GM18508 (cell line): ENCODE measurements around the gene RBM19.
"Not testable (repeated sequence)": the region's sequence is repeated elsewhere in the genome, so short reads cannot be mapped to it uniquely, and the experiment has no call there.

Experiments used
- ATAC-seq: cut with Tn5 transposase; IDR thresholded peaks from one replicate; pipeline ENCODE4 v1.9.1; 2021; ENCODE audit warnings: moderate number of reproducible peaks; ENCODE audit not compliant: insufficient read depth, unreplicated experiment

The RBM19 gene

GRCh38 chr12:113908584-113909100, 57.5 kb downstream of the RBM19 start:
- ATAC-seq: no peak

GRCh38 chr12:113907446-113908180, 58.5 kb downstream of the RBM19 start:
- no peak for ATAC-seq

GRCh38 chr12:113906411-113907200, 59.5 kb downstream of the RBM19 start:
- ATAC-seq: no peak

GRCh38 chr12:113905829-113906228, 60.3 kb downstream of the RBM19 start:
- ATAC-seq: no peak

- ATAC-seq: no peak
These were observed 62.7 kb downstream of the RBM19 start for GRCh38 chr12:113903381-113903863.

- ATAC-seq: not testable (repeated sequence)
These were observed 64.8 kb downstream of the RBM19 start for GRCh38 chr12:113901319-113901718.

GRCh38 chr12:113900716-113901115, 65.4 kb downstream of the RBM19 start:
- ATAC-seq: no peak

- ATAC-seq: no peak
These were observed 66.3 kb downstream of the RBM19 start for GRCh38 chr12:113899561-113900471.

- no peak for ATAC-seq
These were observed 67.0 kb downstream of the RBM19 start for GRCh38 chr12:113899042-113899560.

GRCh38 chr12:113898466-113898865, 67.7 kb downstream of the RBM19 start:
- no peak for ATAC-seq

- ATAC-seq: no peak
These were observed 68.7 kb downstream of the RBM19 start for GRCh38 chr12:113897406-113897805.

- ATAC-seq: no peak
These were observed 69.3 kb downstream of the RBM19 start for GRCh38 chr12:113896841-113897240.

- no peak for ATAC-seq
These were observed 69.9 kb downstream of the RBM19 start for GRCh38 chr12:113896194-113896593.

- ATAC-seq: no peak
These were observed 70.9 kb downstream of the RBM19 start for GRCh38 chr12:113895176-113895575.

GRCh38 chr12:113894697-113895096, 71.4 kb downstream of the RBM19 start:
- no peak for ATAC-seq

- ATAC-seq: no peak
These were observed 72.9 kb downstream of the RBM19 start for GRCh38 chr12:113893221-113893620.

- no peak for ATAC-seq
These were observed 73.6 kb downstream of the RBM19 start for GRCh38 chr12:113892556-113892955.

- ATAC-seq: no peak
These were observed 74.2 kb downstream of the RBM19 start for GRCh38 chr12:113891739-113892520.

GRCh38 chr12:113891167-113891692, 74.9 kb downstream of the RBM19 start:
- no peak for ATAC-seq
